Keratinocyte (primary cell): ENCODE measurements around the gene EGFR. TPM values are rescaled to one million over a fixed set of nuclear protein-coding genes. Genes with fewer than 3 reads are reported as not detected.

Experiments
- DNase-seq: peaks from one replicate; pipeline ENCODE4 v3.0.0-alpha.2; 2011; ENCODE audit warnings: low read depth, missing footprints, low spot score
- FAIRE-seq: peaks from 2 replicates; lab custom pipeline; 2011; peaks lifted over from hg19 to GRCh38; lab: Jason Lieb, UNC
- H2AFZ ChIP-seq: 2 replicates; pipeline ENCODE4 v1.6.0; 2012; ENCODE audit warnings: low read length, control low read depth, inconsistent platforms; ENCODE audit not compliant: control insufficient read depth
- H3K27ac ChIP-seq: 2 replicates; pipeline ENCODE4 v1.5.1; 2011; ENCODE audit warnings: low read length; ENCODE audit not compliant: control insufficient read depth, insufficient read depth
- H3K27me3 ChIP-seq: 3 replicates; pipeline ENCODE4 v1.6.0; 2011; ENCODE audit warnings: low read length; ENCODE audit not compliant: control insufficient read depth, insufficient read depth; ENCODE audit errors: extremely low read depth
- H3K36me3 ChIP-seq, 2 experiments: 2 replicates in 1 of 2; 3 replicates in 1 of 2; pipeline ENCODE4 v1.5.1; 2011; ENCODE audit warnings: low read length in 2 of 2, mild to moderate bottlenecking in 1 of 2; ENCODE audit not compliant: control insufficient read depth in 2 of 2, insufficient read depth in 2 of 2; ENCODE audit errors: extremely low read depth in 1 of 2
- H3K4me1 ChIP-seq: 3 replicates; pipeline ENCODE4 v1.5.1; 2011; ENCODE audit warnings: low read length; ENCODE audit not compliant: control insufficient read depth, insufficient read depth; ENCODE audit errors: extremely low read depth
- H3K4me2 ChIP-seq: 3 replicates; pipeline ENCODE4 v1.6.0; 2011; ENCODE audit warnings: low read depth, low read length; ENCODE audit not compliant: control insufficient read depth, insufficient read depth; ENCODE audit errors: extremely low read depth
- H3K4me3 ChIP-seq, 3 experiments: fragments of 200-600 bp in 1 of 3; sonication (generic) in 1 of 3; 2 replicates in 2 of 3; 3 replicates in 1 of 3; pipeline ENCODE4 v1.5.1; 2011 to 2016; ENCODE audit warnings: low read length in 3 of 3, mild to moderate bottlenecking in 3 of 3, control low read depth in 2 of 3, inconsistent platforms in 1 of 3, low read depth in 1 of 3, mixed read lengths in 1 of 3, mixed run types in 1 of 3, moderate library complexity in 1 of 3; ENCODE audit not compliant: control insufficient read depth in 2 of 3, insufficient read depth in 2 of 3; ENCODE audit errors: extremely low read depth in 1 of 3
- H3K79me2 ChIP-seq: 2 replicates; pipeline ENCODE4 v1.6.0; 2012; ENCODE audit warnings: low read length; ENCODE audit not compliant: control insufficient read depth, insufficient read depth
- H3K9ac ChIP-seq: 3 replicates; pipeline ENCODE4 v1.6.0; 2011; ENCODE audit warnings: low read length; ENCODE audit not compliant: control insufficient read depth, insufficient read depth; ENCODE audit errors: extremely low read depth
- H3K9me1 ChIP-seq: 3 replicates; pipeline ENCODE4 v1.6.0; 2011; ENCODE audit warnings: low read length; ENCODE audit not compliant: control insufficient read depth, insufficient read depth; ENCODE audit errors: extremely low read depth
- H3K9me3 ChIP-seq: 2 replicates; pipeline ENCODE4 v1.5.1; 2012; ENCODE audit warnings: low read depth, low read length; ENCODE audit not compliant: control insufficient read depth
- H4K20me1 ChIP-seq: 3 replicates; pipeline ENCODE4 v1.6.0; 2011; ENCODE audit warnings: low read length; ENCODE audit not compliant: control insufficient read depth, insufficient read depth; ENCODE audit errors: extremely low read depth
- EZH2 ChIP-seq: IDR thresholded peaks from one replicate; pipeline ENCODE4 v1.6.1; 2012; ENCODE audit warnings: inconsistent platforms, mild to moderate bottlenecking, low read length, moderate library complexity
- dilution Hi-C: fragments of 300-500 bp; cut with MboI; formaldehyde crosslinking; loops from one replicate; pipeline ENCODE4 v1.7.0; 2020; ENCODE audit warnings: low sequenced_read_pairs; ENCODE audit not compliant: extremely low pct_ligation_motif_present
- polyA plus RNA-seq, 5 experiments: library from polyadenylated mRNA; depleted of rRNA in 3 of 5; stranded (reverse) in 3 of 5; stranded (forward) in 1 of 5; unstranded in 1 of 5; fragments of >200 nt; gene quantifications; 1 replicate in 1 of 5; 2 replicates in 3 of 5; 3 replicates in 1 of 5; pipeline versions ENCODE4 v1.2.1 to v1.2.3, GENCODE V29; 2011 to 2012; ENCODE audit warnings: missing spikeins in 2 of 5, low read depth in 1 of 5, low replicate concordance in 1 of 5
- TF ChIP-seq, protein P1 (sequence below), 3 experiments: IDR thresholded peaks in 1 of 3; conservative IDR thresholded peaks in 1 of 3; optimal IDR thresholded peaks in 1 of 3; 2 replicates in 2 of 3; 3 replicates in 1 of 3; pipeline versions ENCODE3 to v1.5.1; 2011; ENCODE audit warnings: low read length in 3 of 3, mild to moderate bottlenecking in 3 of 3, moderate library complexity in 2 of 3, control low read depth in 1 of 3, inconsistent platforms in 1 of 3; ENCODE audit not compliant: insufficient read depth in 2 of 3; ENCODE audit errors: extremely low read depth in 1 of 3

EGFR gene
- polyA plus RNA-seq, 1 donor (not counting 4 experiments of a cell fraction or from before 2014, with no cell fraction given), result 120 TPM

- Histone ChIP-seq H3K9me1 (peaks cover 14% of the 10 kb centered on the region), H3K4me2 (peak overlapping the region; percentile 88), H3K9ac (peak overlapping the region; percentile 87), H2AFZ (no peak overlapping the region), H3K27me3 (no peaks in the 10 kb centered on the region), H3K4me3 (peak overlapping the region in 2 of 3 experiments; percentile 46 to 67), H3K79me2 (peaks cover 93% of the 10 kb centered on the region), H3K9me3 (no peaks in the 10 kb centered on the region), H3K36me3 (peaks cover 12 to 51% of the 10 kb centered on the region in 2 experiments), H3K27ac (peak overlapping the region; percentile 99), H3K4me1 (peaks cover 96% of the 10 kb centered on the region), H4K20me1 (peaks cover 19% of the 10 kb centered on the region)
- dilution Hi-C loops, result no loop called here
- DNase-seq, result no peak
- FAIRE-seq, result no peak
- TF ChIP-seq EZH2, result no peak
- TF ChIP-seq, protein P1, sequence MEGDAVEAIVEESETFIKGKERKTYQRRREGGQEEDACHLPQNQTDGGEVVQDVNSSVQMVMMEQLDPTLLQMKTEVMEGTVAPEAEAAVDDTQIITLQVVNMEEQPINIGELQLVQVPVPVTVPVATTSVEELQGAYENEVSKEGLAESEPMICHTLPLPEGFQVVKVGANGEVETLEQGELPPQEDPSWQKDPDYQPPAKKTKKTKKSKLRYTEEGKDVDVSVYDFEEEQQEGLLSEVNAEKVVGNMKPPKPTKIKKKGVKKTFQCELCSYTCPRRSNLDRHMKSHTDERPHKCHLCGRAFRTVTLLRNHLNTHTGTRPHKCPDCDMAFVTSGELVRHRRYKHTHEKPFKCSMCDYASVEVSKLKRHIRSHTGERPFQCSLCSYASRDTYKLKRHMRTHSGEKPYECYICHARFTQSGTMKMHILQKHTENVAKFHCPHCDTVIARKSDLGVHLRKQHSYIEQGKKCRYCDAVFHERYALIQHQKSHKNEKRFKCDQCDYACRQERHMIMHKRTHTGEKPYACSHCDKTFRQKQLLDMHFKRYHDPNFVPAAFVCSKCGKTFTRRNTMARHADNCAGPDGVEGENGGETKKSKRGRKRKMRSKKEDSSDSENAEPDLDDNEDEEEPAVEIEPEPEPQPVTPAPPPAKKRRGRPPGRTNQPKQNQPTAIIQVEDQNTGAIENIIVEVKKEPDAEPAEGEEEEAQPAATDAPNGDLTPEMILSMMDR (optimal IDR thresholded peaks at IDR 0.05 in 1 of 3, IDR thresholded peaks at IDR 0.05 in 1 of 3, conservative IDR thresholded peaks at IDR 0.05 in 1 of 3; ENCODE audit: extremely low read depth in 1 of 3, insufficient read depth in 2 of 3, low read length in 3 of 3), result no peak
Observed at GRCh38 chr7:55052741-55053427, 34.1 kb downstream of the EGFR start.

- Histone ChIP-seq H3K79me2 (peaks cover 92% of the 10 kb centered on the region), H2AFZ (no peak overlapping the region), H3K27me3 (no peaks in the 10 kb centered on the region), H3K9me1 (peaks cover 14% of the 10 kb centered on the region), H3K9me3 (no peaks in the 10 kb centered on the region), H3K9ac (peak overlapping the region; percentile 87), H3K4me3 (peak overlapping the region in 2 of 3 experiments; percentile 46 to 67), H4K20me1 (peaks cover 11% of the 10 kb centered on the region), H3K4me2 (peak overlapping the region; percentile 88), H3K4me1 (peaks cover 86% of the 10 kb centered on the region), H3K36me3 (peaks cover 12 to 49% of the 10 kb centered on the region in 2 experiments), H3K27ac (peak overlapping the region; percentile 99)
- DNase-seq, result no peak
- no peak for TF ChIP-seq EZH2
- TF ChIP-seq, protein P1 (optimal IDR thresholded peaks at IDR 0.05 in 1 of 3, IDR thresholded peaks at IDR 0.05 in 1 of 3, conservative IDR thresholded peaks at IDR 0.05 in 1 of 3; ENCODE audit: extremely low read depth in 1 of 3, insufficient read depth in 2 of 3, low read length in 3 of 3), result peak; percentile 23 to 54 (median 34)
- FAIRE-seq, result peak; percentile 93
- dilution Hi-C loops, result no loop called here
Observed at GRCh38 chr7:55053651-55054571, 35.1 kb downstream of the EGFR start.
